Suppressor macrophage treated with lipopolysaccharide for 1 hour (primary cell): ENCODE data around the gene BCAN.

ENCODE experiments used
- DNase-seq, 3 donors: peaks; one replicate each; pipeline ENCODE4 v3.0.0-alpha.2; 2020 to 2022

BCAN gene

DNA sequence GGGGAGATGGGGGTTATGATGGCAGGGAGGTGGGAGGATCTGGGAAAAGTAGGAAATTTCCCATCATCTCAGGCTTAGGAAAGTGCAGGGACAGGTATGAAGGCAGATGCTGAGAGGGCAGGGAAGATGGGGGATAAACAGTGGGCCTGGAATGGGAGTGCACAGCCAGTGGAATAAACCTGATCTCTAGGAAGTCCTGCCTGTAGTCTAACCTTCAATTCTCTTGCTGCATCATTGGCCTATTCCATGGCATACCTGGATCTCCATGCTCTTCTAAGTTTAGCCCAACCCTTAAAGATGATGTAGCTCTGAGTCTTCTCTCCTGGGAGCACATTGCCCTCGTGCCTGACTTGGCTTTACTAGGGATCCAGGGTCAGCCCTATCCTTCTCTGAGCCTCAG lies 2.7 kb downstream of the BCAN start:
- no peak for DNase-seq

DNA sequence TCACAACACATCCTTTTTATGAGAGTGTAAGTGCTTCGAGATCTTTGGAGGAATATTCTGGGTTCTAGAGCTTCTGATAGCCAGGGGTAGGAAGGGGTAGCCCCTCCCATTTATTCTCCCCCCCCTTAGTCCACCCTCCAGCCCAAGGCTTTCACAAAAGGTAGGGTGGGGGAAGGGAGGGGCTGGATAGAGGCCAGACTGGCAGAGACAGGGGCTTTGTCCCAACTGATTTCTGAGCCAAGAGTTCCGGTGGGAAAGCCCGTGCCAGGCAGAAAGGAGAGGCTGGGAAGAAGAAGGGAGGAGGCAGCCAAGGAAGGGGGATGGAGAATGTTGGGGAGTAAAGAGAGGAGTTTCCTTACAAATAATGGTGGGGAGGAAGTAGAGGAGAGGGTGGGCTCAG lies 3.1 kb downstream of the BCAN start:
- no peak for DNase-seq

DNA sequence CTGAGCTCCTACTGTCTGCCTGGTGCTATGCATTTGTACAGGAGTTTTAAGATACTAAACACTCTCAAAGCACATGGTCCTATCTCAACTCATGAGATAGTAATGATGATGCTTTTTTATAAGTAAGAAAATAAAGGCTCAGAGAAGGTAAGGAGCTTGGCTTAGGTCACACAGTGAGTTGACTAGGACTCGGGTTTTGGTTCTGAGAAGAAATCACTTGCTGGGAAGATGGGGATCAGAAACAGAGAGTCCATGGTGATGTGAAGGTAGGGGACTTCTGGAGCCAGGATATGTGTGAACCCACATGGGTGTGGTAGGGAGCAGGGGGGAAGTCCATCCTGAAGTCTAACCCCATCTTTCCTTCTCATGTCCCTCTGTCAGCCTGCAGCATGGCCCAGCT lies 3.7 kb downstream of the BCAN start:
- DNase-seq, result no peak

- DNase-seq, result no peak
Observed at GRCh38 chr1:156646738-156647211, 4.9 kb downstream of the BCAN start.

DNA sequence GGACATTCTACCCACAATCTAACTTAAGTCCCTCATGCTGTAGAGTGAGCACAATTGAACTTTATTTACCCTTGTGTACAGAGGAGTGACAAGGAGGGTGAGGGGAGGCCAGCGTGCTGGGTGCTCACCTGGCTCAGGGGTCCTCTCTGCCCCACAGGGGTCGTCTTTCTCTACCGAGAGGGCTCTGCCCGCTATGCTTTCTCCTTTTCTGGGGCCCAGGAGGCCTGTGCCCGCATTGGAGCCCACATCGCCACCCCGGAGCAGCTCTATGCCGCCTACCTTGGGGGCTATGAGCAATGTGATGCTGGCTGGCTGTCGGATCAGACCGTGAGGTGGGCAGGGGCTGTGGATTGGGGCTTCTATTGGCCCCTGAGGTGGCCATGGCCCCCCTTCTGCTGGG lies 5.4 kb downstream of the BCAN start:
- DNase-seq, result no peak

DNA sequence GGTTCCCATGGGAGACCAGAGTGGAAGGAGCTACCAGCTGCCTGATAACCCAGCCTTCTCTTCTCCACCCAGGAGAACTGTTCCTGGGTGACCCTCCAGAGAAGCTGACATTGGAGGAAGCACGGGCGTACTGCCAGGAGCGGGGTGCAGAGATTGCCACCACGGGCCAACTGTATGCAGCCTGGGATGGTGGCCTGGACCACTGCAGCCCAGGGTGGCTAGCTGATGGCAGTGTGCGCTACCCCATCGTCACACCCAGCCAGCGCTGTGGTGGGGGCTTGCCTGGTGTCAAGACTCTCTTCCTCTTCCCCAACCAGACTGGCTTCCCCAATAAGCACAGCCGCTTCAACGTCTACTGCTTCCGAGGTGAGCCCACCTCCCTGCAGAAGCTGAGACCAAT lies 6.6 kb downstream of the BCAN start:
- no peak for DNase-seq

DNA sequence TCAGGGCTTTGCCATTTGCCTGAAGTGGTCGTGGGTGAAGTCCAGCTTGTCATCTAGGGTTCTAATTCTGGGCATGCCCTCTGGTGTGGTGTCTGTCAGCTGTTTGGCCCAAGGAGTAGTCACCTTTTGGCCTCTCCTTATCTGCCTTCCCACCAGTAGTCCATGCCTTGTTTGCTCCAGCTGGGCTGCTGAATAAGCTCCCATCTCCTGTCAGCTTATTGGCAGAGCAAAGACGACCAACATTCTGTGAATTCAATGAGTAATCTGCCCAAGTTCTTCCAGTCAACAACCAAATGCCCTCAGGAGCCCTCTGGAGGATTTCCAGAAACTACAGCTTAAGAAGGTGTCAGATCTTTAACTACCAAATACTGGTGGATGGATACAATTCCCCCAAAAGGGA lies 7.0 kb downstream of the BCAN start:
- DNase-seq, result no peak

DNA sequence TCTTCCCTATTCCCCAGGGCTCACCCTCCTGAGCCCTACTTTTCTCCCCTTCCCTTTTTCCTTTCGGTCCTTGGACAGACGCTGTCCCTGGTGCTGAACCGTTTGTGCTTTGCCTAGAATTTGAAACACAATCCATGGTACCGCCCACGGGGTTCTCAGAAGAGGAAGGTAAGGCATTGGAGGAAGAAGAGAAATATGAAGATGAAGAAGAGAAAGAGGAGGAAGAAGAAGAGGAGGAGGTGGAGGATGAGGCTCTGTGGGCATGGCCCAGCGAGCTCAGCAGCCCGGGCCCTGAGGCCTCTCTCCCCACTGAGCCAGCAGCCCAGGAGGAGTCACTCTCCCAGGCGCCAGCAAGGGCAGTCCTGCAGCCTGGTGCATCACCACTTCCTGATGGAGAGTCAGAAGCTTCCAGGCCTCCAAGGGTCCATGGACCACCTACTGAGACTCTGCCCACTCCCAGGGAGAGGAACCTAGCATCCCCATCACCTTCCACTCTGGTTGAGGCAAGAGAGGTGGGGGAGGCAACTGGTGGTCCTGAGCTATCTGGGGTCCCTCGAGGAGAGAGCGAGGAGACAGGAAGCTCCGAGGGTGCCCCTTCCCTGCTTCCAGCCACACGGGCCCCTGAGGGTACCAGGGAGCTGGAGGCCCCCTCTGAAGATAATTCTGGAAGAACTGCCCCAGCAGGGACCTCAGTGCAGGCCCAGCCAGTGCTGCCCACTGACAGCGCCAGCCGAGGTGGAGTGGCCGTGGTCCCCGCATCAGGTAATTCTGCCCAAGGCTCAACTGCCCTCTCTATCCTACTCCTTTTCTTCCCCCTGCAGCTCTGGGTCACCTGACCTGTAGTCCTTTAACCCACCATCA lies 10.4 kb downstream of the BCAN start:
- DNase-seq, result peak; percentile 73 to 90 (median 79)

GRCh38 chr1:156652992-156653355 lies 11.1 kb downstream of the BCAN start:
- DNase-seq, result no peak

DNA sequence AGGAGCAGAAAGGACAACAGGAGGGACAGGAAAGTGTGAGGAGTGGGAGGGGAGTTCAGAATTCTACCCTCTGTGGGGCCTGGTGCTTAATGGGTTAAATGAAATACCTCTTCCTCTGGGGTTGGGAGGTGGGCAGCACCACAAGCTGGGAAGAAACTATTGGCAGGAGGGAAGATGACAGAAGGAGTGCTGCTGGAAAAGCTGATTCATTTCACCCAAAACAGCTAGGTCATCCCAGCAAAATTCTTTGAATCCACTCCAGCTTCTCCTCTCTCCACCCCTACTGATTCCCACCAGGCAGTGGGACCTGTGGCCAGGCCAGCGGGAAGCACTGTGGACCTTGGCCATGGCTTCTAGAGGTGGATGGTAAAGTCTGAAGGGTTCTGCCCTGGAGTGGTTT lies 12.8 kb downstream of the BCAN start:
- no peak for DNase-seq

- no peak for DNase-seq
Observed at GRCh38 chr1:156655151-156655903, 13.4 kb downstream of the BCAN start.

DNA sequence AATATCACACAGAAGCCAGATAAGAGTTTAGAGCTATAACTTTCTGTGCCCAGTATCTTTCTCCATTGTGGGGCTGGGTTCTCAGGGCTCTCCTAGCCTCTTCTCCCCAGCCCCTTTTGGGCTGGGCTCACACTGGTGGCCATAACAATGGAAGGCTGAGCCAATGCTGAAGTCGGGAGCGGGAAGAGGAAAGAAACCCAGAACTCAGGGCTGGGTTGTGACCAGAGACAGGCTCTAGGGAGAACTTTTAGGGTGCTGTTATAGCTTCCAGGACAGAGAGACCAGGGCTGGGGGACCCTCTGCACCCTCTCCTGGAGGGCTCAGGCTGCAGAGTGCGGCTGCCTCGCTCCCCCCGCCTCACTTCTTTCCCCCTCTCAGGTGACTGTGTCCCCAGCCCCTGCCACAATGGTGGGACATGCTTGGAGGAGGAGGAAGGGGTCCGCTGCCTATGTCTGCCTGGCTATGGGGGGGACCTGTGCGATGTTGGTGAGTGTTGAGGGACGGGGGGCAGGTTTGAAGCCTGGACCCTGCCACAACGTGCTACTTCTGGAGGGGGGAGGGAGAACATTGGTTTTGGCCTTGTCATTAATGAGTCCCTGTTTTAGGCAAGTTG lies 14.1 kb downstream of the BCAN start:
- DNase-seq, result no peak

GRCh38 chr1:156656806-156657740 lies 15.2 kb downstream of the BCAN start:
- peak; percentile 71 to 83 (median 77) for DNase-seq

DNA sequence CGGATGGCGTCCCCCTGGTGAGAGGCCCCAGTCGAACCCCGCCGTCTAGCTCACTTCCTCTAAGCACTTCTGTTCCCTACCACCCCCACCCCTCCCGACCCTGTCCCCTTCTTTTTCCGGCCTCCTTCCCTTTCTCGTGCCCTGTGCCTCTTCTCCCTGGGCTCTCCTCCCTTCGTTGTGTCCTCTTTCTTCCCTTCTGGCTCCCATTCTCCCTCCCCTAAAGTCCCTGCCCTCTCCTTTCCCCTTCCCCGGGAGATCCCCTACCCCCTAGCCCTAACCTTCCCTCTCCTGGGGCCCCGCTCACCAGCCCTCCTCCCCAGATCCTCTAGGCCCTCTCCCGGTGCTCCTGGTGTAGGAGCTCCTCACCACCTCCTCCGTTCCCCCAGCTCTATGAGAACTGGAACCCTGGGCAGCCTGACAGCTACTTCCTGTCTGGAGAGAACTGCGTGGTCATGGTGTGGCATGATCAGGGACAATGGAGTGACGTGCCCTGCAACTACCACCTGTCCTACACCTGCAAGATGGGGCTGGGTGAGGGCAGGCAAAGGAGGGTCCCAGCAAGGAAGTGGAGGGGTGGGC lies 15.9 kb downstream of the BCAN start:
- no peak for DNase-seq

DNA sequence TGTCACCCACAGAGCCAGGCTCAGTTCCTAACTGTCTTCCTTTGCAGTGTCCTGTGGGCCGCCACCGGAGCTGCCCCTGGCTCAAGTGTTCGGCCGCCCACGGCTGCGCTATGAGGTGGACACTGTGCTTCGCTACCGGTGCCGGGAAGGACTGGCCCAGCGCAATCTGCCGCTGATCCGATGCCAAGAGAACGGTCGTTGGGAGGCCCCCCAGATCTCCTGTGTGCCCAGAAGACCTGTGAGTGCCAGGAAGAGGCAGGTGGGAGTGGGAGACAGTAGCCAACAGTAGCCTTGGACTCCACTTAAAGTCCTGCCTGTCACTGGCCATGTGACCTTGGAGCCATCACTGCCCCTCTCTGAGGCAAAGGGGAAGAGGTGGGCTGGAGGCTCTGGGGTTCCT lies 16.6 kb downstream of the BCAN start:
- no peak for DNase-seq

DNA sequence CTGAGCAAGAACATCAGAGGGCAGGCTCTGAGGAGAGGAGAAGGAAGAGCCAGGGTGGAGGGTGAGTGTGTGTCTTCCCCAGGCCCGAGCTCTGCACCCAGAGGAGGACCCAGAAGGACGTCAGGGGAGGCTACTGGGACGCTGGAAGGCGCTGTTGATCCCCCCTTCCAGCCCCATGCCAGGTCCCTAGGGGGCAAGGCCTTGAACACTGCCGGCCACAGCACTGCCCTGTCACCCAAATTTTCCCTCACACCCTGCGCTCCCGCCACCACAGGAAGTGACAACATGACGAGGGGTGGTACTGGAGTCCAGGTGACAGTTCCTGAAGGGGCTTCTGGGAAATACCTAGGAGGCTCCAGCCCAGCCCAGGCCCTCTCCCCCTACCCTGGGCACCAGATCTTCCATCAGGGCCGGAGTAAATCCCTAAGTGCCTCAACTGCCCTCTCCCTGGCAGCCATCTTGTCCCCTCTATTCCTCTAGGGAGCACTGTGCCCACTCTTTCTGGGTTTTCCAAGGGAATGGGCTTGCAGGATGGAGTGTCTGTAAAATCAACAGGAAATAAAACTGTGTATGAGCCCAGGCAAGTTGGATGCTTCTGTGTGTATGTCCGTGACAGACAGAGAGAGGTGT lies 17.1 kb downstream of the BCAN start:
- no peak for DNase-seq

GRCh38 chr1:156659661-156659987 lies 17.7 kb downstream of the BCAN start:
- no peak for DNase-seq

DNA sequence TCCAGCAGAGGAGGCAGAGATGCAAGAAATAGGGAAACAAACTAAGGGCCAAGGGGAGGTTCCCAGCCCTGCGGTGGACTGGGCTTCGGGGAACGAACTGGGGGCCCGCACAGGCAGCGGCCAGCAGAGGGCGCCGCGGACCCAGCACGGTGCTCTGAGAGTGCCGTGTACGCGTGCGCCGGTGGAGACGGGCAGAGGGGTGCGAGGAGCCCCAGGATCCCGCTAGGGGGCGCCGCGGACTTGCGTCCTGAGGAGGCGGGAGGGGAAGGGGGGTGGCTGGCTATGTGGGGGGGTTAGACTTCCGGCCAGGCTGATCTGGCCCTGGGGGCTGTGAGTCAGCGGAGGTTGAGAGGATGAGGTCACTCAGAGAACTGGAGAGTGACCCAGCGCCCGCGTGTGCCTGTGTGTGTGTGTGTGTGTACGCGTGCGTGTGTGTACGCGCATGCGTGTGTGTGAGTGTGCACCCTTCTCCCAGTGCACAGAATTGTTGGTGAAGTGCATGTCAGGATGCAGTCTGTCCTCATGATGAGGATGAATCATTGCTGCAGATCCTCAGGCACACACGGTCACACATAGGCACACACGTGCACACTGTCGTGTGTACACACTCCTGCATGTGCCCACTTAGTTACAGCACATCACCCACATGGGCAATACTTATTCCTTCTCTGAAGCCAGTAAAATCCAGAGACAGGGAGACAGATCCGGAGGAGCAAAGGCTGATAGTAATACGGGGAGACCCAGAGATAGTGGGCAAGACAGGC lies 18.3 kb downstream of the BCAN start:
- peak; percentile 98 to 100 (median 99) for DNase-seq

GRCh38 chr1:156660752-156661112 lies 18.8 kb downstream of the BCAN start:
- no peak for DNase-seq

GRCh38 chr1:156662005-156662799 lies 20.3 kb downstream of the BCAN start:
- DNase-seq, result peak; percentile 58 to 70 (median 61)

DNA sequence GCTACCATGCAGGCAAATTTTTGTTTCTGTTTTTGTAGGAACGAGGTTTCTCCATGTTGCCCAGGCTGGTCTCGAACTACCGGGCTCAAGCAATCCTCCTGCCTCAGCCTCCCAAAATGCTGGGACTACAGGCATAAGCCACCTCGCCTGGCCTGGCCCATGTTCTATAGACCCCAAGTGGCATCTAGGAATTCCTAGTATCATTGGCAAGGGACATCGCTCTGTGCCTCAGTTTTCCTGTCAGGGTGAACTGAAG lies 20.8 kb downstream of the BCAN start:
- DNase-seq, result no peak
